WTC11 (cell line): Measurements from ENCODE around the gene DOK1. TPM values are rescaled to one million over a fixed set of nuclear protein-coding genes. Genes with fewer than 3 reads are reported as not detected.

Source experiments
- ATAC-seq: fragments of 200-7000 bp; cut with Tn5 transposase; 2 replicates; pipeline ENCODE4 v1.10.0; 2021; ENCODE audit warnings: mild to moderate bottlenecking, moderate library complexity
- CTCF ChIA-PET: fragments of 300-600 bp; sonication (Branson Sonifier 250); formaldehyde crosslinking; loops from one replicate; lab custom pipeline; 2021; ENCODE audit warnings: antibody characterized with exemption; lab: Charles Lee
- POLR2A ChIA-PET: fragments of 350-600 bp; sonication (Branson Sonifier 250); formaldehyde crosslinking; loops from one replicate; lab custom pipeline; 2021; ENCODE audit warnings: antibody characterized with exemption; lab: Charles Lee
- DNase-seq: peaks from one replicate; pipeline ENCODE4 v3.0.0; 2021; ENCODE audit warnings: low spot score
- H3K27ac Mint-ChIP-seq: 2 replicates; pipeline ENCODE4 v1.8.0; 2021; ENCODE audit warnings: mixed read lengths
- H3K27me3 Mint-ChIP-seq: 2 replicates; pipeline ENCODE4 v1.8.0; 2021; ENCODE audit warnings: low read depth, mild to moderate bottlenecking, moderate library complexity, mixed read lengths
- H3K36me3 Mint-ChIP-seq: 2 replicates; pipeline ENCODE4 v1.8.0; 2021; ENCODE audit warnings: mixed read lengths
- H3K4me1 Mint-ChIP-seq: 2 replicates; pipeline ENCODE4 v1.8.0; 2022; ENCODE audit warnings: mixed read lengths
- H3K4me3 Mint-ChIP-seq: 2 replicates; pipeline ENCODE4 v1.8.0; 2021; ENCODE audit warnings: mild to moderate bottlenecking, moderate library complexity, mixed read lengths
- H3K9me3 Mint-ChIP-seq: 2 replicates; pipeline ENCODE4 v1.8.0; 2021; ENCODE audit warnings: mixed read lengths
- ATF1 ChIP-seq: sonication (generic); formaldehyde crosslinking; IDR thresholded peaks from 2 replicates; pipeline ENCODE4 v1.8.1; 2023; ENCODE audit warnings: mild to moderate bottlenecking, moderate library complexity, missing genetic modification reagents
- ESRRA ChIP-seq: sonication (generic); formaldehyde crosslinking; IDR thresholded peaks from 2 replicates; pipeline ENCODE4 v1.8.1; 2022; ENCODE audit warnings: mild to moderate bottlenecking, missing genetic modification reagents, borderline replicate concordance
- ETV6 ChIP-seq: sonication (generic); formaldehyde crosslinking; IDR thresholded peaks from 2 replicates; pipeline ENCODE4 v1.8.1; 2022; ENCODE audit warnings: mild to moderate bottlenecking, missing genetic modification reagents
- GABPB1 ChIP-seq: sonication (generic); formaldehyde crosslinking; IDR thresholded peaks from 2 replicates; pipeline ENCODE4 v1.8.1; 2023; ENCODE audit warnings: mild to moderate bottlenecking, missing genetic modification reagents
- IRF2 ChIP-seq: sonication (generic); formaldehyde crosslinking; IDR thresholded peaks from 2 replicates; pipeline ENCODE4 v1.8.0; 2022; ENCODE audit warnings: low read depth, missing genetic modification reagents, borderline replicate concordance
- JAZF1 ChIP-seq: fragments of 250-450 bp; sonication (Bioruptor Pico); IDR thresholded peaks from 2 replicates; pipeline ENCODE4 v1.9.0; 2021; ENCODE audit warnings: moderate library complexity, mild to moderate bottlenecking, inconsistent platforms
- OVOL2 ChIP-seq: fragments of 250-450 bp; sonication (Bioruptor Pico); IDR thresholded peaks from 2 replicates; pipeline ENCODE4 v1.9.0; 2021; ENCODE audit warnings: mild to moderate bottlenecking, borderline replicate concordance
- RELA ChIP-seq: sonication (generic); formaldehyde crosslinking; IDR thresholded peaks from 2 replicates; pipeline ENCODE4 v1.8.1; 2022; ENCODE audit warnings: missing genetic modification reagents, mild to moderate bottlenecking, borderline replicate concordance
- RORB ChIP-seq: fragments of 250-450 bp; sonication (Bioruptor Pico); IDR thresholded peaks from 2 replicates; pipeline ENCODE4 v1.9.0; 2021; ENCODE audit warnings: mild to moderate bottlenecking
- TCF7 ChIP-seq: sonication (generic); formaldehyde crosslinking; IDR thresholded peaks from 2 replicates; pipeline ENCODE4 v1.8.0; 2022; ENCODE audit warnings: mild to moderate bottlenecking, low read depth, missing genetic modification reagents, moderate library complexity
- TEAD1 ChIP-seq: sonication (generic); formaldehyde crosslinking; IDR thresholded peaks from 2 replicates; pipeline ENCODE4 v1.8.0; 2022; ENCODE audit warnings: mild to moderate bottlenecking, missing genetic modification reagents
- TEAD4 ChIP-seq: sonication (generic); formaldehyde crosslinking; IDR thresholded peaks from 2 replicates; pipeline ENCODE4 v1.8.0; 2022; ENCODE audit warnings: mild to moderate bottlenecking, missing genetic modification reagents
- ZNF232 ChIP-seq: sonication (generic); formaldehyde crosslinking; IDR thresholded peaks from 2 replicates; pipeline ENCODE4 v1.8.0; 2022; ENCODE audit warnings: mild to moderate bottlenecking, missing genetic modification reagents
- ZNF317 ChIP-seq: sonication (generic); formaldehyde crosslinking; IDR thresholded peaks from 2 replicates; pipeline ENCODE4 v1.8.1; 2023; ENCODE audit warnings: low read depth, mild to moderate bottlenecking, moderate library complexity, missing genetic modification reagents, borderline replicate concordance
- total RNA-seq: library from RNA; stranded (reverse); gene quantifications from 3 replicates; pipeline ENCODE4 v1.2.3, GENCODE V29; 2021
- TF ChIP-seq, protein P1 (sequence below): sonication (generic); formaldehyde crosslinking; IDR thresholded peaks from 2 replicates; pipeline ENCODE4 v1.8.1; 2023; ENCODE audit warnings: mild to moderate bottlenecking, missing genetic modification reagents, moderate library complexity
- TF ChIP-seq, protein P2 (sequence below): fragments of 200-600 bp; IDR thresholded peaks from 2 replicates; pipeline ENCODE4 v1.8.0; 2022; ENCODE audit warnings: antibody characterized with exemption
- TF ChIP-seq, protein P3 (sequence below): sonication (generic); formaldehyde crosslinking; IDR thresholded peaks from 2 replicates; pipeline ENCODE4 v1.8.0; 2022; ENCODE audit warnings: mild to moderate bottlenecking, missing genetic modification reagents
- TF ChIP-seq, protein P4 (sequence below): sonication (generic); formaldehyde crosslinking; IDR thresholded peaks from 2 replicates; pipeline ENCODE4 v1.8.1; 2023; ENCODE audit warnings: mild to moderate bottlenecking, missing genetic modification reagents
- TF ChIP-seq, protein P5 (sequence below): sonication (generic); formaldehyde crosslinking; IDR thresholded peaks from 2 replicates; pipeline ENCODE4 v1.8.1; 2022; ENCODE audit warnings: low read depth, missing genetic modification reagents, borderline replicate concordance
- TF ChIP-seq, protein P6 (sequence below): sonication (generic); formaldehyde crosslinking; IDR thresholded peaks from 2 replicates; pipeline ENCODE4 v1.8.1; 2022; ENCODE audit warnings: mild to moderate bottlenecking, missing genetic modification reagents, moderate library complexity, borderline replicate concordance
- TF ChIP-seq, protein P7 (sequence below): sonication (generic); formaldehyde crosslinking; IDR thresholded peaks from 2 replicates; pipeline ENCODE4 v1.8.1; 2022; ENCODE audit warnings: mild to moderate bottlenecking, moderate library complexity, missing genetic modification reagents

The DOK1 gene
- total RNA-seq, 1 experiment from 2014 or later: 15.9 TPM

DNA sequence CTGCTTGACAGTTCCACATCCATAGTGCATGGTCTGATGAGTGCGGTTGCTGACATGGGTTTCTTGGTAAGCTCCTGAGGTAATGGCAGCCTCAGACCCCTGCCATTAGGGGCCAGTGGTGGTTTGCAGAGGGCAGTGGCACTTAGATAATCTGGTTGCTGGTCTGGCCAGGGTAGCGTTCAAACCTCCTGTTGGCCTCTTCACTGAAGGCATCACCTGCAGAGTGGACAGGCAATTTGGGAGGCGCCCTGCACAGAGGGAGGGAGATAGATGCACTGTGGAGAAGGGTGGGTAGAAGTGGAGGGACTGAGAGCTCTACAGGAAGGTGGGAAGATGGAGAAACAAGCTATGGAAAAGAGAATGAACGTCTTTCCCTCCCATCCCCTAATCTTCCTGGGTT, 21.1 kb upstream of the DOK1 start:
- Mint-ChIP-seq H3K9me3 (no peaks in the 10 kb centered on the region), H3K36me3 (peaks cover 16% of the 10 kb centered on the region), H3K27me3 (0 out of 2 replicates have a peak, but pooled peaks cover 3% of the 10 kb centered on the region), H3K27ac (no peak overlapping the region), H3K4me1 (peaks cover 14% of the 10 kb centered on the region), H3K4me3 (no peak overlapping the region)
- ChIA-PET CTCF (interaction anchor here (1.1 kb wide), 1 partner anchor 50 kb away, joined by 3 read pairs; the partner anchor contains the start of gene TTC31), POLR2A (no interaction called here)
- TF ChIP-seq GABPB1 (CRISPR knock-in tag): no peak
- TF ChIP-seq, protein P1, sequence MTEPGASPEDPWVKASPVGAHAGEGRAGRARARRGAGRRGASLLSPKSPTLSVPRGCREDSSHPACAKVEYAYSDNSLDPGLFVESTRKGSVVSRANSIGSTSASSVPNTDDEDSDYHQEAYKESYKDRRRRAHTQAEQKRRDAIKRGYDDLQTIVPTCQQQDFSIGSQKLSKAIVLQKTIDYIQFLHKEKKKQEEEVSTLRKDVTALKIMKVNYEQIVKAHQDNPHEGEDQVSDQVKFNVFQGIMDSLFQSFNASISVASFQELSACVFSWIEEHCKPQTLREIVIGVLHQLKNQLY (CRISPR knock-in tag): no peak
- TF ChIP-seq, protein P2, sequence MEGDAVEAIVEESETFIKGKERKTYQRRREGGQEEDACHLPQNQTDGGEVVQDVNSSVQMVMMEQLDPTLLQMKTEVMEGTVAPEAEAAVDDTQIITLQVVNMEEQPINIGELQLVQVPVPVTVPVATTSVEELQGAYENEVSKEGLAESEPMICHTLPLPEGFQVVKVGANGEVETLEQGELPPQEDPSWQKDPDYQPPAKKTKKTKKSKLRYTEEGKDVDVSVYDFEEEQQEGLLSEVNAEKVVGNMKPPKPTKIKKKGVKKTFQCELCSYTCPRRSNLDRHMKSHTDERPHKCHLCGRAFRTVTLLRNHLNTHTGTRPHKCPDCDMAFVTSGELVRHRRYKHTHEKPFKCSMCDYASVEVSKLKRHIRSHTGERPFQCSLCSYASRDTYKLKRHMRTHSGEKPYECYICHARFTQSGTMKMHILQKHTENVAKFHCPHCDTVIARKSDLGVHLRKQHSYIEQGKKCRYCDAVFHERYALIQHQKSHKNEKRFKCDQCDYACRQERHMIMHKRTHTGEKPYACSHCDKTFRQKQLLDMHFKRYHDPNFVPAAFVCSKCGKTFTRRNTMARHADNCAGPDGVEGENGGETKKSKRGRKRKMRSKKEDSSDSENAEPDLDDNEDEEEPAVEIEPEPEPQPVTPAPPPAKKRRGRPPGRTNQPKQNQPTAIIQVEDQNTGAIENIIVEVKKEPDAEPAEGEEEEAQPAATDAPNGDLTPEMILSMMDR: no peak
- TF ChIP-seq, protein P3, sequence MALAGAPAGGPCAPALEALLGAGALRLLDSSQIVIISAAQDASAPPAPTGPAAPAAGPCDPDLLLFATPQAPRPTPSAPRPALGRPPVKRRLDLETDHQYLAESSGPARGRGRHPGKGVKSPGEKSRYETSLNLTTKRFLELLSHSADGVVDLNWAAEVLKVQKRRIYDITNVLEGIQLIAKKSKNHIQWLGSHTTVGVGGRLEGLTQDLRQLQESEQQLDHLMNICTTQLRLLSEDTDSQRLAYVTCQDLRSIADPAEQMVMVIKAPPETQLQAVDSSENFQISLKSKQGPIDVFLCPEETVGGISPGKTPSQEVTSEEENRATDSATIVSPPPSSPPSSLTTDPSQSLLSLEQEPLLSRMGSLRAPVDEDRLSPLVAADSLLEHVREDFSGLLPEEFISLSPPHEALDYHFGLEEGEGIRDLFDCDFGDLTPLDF (CRISPR knock-in tag): no peak
- TF ChIP-seq IRF2 (CRISPR knock-in tag): no peak
- no peak for TF ChIP-seq TCF7 (CRISPR knock-in tag)
- no peak for TF ChIP-seq RELA (CRISPR knock-in tag)
- no peak for TF ChIP-seq ZNF317 (CRISPR knock-in tag)
- TF ChIP-seq OVOL2 (CRISPR knock-in tag): no peak
- no peak for DNase-seq
- no peak for ATAC-seq

DNA sequence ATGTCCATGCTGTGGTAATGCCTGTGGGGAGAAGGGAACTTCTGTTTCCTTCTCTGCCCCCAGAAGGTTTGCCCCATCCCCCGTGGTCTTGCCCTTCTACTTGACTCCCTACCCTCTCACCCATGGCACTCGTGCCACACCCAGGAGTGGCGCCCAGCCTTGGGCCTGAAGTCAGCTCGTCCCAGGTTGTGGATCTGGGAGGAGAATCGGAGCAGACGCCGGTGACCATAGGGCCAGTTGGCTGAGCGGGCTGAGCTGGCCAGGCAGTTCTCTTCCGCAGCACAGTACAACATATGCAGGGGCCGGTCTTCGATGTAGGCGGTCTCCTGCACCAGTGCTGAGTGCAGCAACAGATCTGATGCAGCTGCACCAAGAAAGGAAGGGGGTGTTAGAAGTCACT, 20.1 kb upstream of the DOK1 start:
- Mint-ChIP-seq H3K9me3 (no peaks in the 10 kb centered on the region), H3K4me3 (no peak overlapping the region), H3K27me3 (0 out of 2 replicates have a peak, but pooled peaks cover 3% of the 10 kb centered on the region), H3K4me1 (peaks cover 11% of the 10 kb centered on the region), H3K27ac (no peak overlapping the region), H3K36me3 (peaks cover 16% of the 10 kb centered on the region)
- POLR2A ChIA-PET: no interaction called here
- CTCF ChIA-PET: no interaction called here
- ATAC-seq: no peak
- no peak for DNase-seq
- no peak for TF ChIP-seq RORB (CRISPR knock-in tag)
- TF ChIP-seq ESRRA: no peak
- TF ChIP-seq, protein P4, sequence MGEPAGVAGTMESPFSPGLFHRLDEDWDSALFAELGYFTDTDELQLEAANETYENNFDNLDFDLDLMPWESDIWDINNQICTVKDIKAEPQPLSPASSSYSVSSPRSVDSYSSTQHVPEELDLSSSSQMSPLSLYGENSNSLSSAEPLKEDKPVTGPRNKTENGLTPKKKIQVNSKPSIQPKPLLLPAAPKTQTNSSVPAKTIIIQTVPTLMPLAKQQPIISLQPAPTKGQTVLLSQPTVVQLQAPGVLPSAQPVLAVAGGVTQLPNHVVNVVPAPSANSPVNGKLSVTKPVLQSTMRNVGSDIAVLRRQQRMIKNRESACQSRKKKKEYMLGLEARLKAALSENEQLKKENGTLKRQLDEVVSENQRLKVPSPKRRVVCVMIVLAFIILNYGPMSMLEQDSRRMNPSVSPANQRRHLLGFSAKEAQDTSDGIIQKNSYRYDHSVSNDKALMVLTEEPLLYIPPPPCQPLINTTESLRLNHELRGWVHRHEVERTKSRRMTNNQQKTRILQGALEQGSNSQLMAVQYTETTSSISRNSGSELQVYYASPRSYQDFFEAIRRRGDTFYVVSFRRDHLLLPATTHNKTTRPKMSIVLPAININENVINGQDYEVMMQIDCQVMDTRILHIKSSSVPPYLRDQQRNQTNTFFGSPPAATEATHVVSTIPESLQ (CRISPR knock-in tag): no peak
- no peak for TF ChIP-seq JAZF1
- TF ChIP-seq, protein P5, sequence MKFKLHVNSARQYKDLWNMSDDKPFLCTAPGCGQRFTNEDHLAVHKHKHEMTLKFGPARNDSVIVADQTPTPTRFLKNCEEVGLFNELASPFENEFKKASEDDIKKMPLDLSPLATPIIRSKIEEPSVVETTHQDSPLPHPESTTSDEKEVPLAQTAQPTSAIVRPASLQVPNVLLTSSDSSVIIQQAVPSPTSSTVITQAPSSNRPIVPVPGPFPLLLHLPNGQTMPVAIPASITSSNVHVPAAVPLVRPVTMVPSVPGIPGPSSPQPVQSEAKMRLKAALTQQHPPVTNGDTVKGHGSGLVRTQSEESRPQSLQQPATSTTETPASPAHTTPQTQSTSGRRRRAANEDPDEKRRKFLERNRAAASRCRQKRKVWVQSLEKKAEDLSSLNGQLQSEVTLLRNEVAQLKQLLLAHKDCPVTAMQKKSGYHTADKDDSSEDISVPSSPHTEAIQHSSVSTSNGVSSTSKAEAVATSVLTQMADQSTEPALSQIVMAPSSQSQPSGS (CRISPR knock-in tag): no peak
- TF ChIP-seq ETV6 (CRISPR knock-in tag): no peak
- TF ChIP-seq ATF1 (CRISPR knock-in tag): no peak
- TF ChIP-seq GABPB1 (CRISPR knock-in tag): no peak
- TF ChIP-seq, protein P6, sequence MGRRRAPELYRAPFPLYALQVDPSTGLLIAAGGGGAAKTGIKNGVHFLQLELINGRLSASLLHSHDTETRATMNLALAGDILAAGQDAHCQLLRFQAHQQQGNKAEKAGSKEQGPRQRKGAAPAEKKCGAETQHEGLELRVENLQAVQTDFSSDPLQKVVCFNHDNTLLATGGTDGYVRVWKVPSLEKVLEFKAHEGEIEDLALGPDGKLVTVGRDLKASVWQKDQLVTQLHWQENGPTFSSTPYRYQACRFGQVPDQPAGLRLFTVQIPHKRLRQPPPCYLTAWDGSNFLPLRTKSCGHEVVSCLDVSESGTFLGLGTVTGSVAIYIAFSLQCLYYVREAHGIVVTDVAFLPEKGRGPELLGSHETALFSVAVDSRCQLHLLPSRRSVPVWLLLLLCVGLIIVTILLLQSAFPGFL (CRISPR knock-in tag): no peak
- TF ChIP-seq, protein P2: no peak
- TF ChIP-seq, protein P7, sequence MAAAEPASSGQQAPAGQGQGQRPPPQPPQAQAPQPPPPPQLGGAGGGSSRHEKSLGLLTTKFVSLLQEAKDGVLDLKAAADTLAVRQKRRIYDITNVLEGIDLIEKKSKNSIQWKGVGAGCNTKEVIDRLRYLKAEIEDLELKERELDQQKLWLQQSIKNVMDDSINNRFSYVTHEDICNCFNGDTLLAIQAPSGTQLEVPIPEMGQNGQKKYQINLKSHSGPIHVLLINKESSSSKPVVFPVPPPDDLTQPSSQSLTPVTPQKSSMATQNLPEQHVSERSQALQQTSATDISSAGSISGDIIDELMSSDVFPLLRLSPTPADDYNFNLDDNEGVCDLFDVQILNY (CRISPR knock-in tag): no peak
- no peak for TF ChIP-seq IRF2 (CRISPR knock-in tag)
- TF ChIP-seq TEAD4 (CRISPR knock-in tag): no peak
- no peak for TF ChIP-seq TEAD1 (CRISPR knock-in tag)
- TF ChIP-seq ZNF232 (CRISPR knock-in tag): no peak
